Endothelial cell of umbilical vein (primary cell): Measurements from ENCODE around the gene KRT31.
"Not testable (repeated sequence)": the region's sequence is repeated elsewhere in the genome, so short reads cannot be mapped to it uniquely, and the experiment has no call there.

Experiments
- EZH2 ChIP-seq: IDR thresholded peaks from 2 replicates; pipeline ENCODE4 v1.6.1; 2012; ENCODE audit warnings: borderline replicate concordance, low read depth, mild to moderate bottlenecking, moderate library complexity, low read length, inconsistent platforms; ENCODE audit not compliant: severe bottlenecking
- FOS ChIP-seq: IDR thresholded peaks from 2 replicates; pipeline ENCODE4 v1.6.1; 2011; ENCODE audit warnings: mild to moderate bottlenecking, low read length, moderate library complexity, borderline replicate concordance; ENCODE audit not compliant: insufficient read depth
- GATA2 ChIP-seq: IDR thresholded peaks from 2 replicates; pipeline ENCODE4 v1.7.0; 2011; ENCODE audit warnings: low read depth, mild to moderate bottlenecking, moderate library complexity, mixed read lengths, low read length; ENCODE audit not compliant: insufficient read length, insufficient read depth
- JUN ChIP-seq: IDR thresholded peaks from 2 replicates; pipeline ENCODE4 v1.6.1; 2011; ENCODE audit warnings: borderline replicate concordance, low read depth; ENCODE audit not compliant: insufficient read length, insufficient read depth
- MYC ChIP-seq: IDR thresholded peaks from one replicate; pipeline ENCODE4 v1.6.1; 2011; ENCODE audit warnings: mild to moderate bottlenecking, low read depth, low read length
- POLR2A ChIP-seq: IDR thresholded peaks from 2 replicates; pipeline ENCODE4 v1.6.1; 2012; ENCODE audit warnings: low read depth, mild to moderate bottlenecking, control low read depth, low read length
- POLR2AphosphoS5 ChIP-seq: IDR thresholded peaks from 2 replicates; pipeline ENCODE4 v1.6.1; 2012; ENCODE audit warnings: low read depth, mild to moderate bottlenecking, control low read depth, low read length, moderate library complexity; ENCODE audit not compliant: insufficient read depth
- TF ChIP-seq, protein P1 (sequence below), 2 donors: IDR thresholded peaks; 1 replicate in 1 of 2; 2 replicates in 1 of 2; pipeline ENCODE4 v1.5.1; 2011; ENCODE audit warnings: low read length in 2 of 2, mild to moderate bottlenecking in 2 of 2, moderate library complexity in 2 of 2, control low read depth in 1 of 2, inconsistent platforms in 1 of 2, low read depth in 1 of 2; ENCODE audit not compliant: insufficient read depth in 1 of 2; ENCODE audit errors: extremely low read depth in 1 of 2
- TF ChIP-seq, protein P2 (sequence below): IDR thresholded peaks from 2 replicates; pipeline ENCODE4 v1.6.1; 2011; ENCODE audit not compliant: insufficient read depth, insufficient read length

DNA sequence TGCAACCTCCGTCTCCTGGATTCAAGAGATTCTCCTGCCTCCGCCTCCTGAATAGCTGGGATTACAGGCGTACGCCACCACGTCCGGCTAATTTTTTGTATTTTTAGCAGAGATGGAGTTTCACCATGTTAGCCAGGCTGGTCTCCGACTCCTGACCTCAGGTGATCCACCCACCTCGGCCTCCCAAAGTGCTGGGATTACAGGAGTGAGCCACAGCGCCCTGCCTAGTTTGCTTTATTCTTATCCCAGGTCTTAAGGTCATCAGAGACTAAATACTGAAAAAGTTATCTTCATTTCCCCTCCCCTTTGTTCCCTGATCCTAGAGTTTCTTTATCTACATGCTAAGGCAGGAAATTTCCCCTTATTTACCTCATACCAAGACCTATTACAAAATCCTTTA lies 33.0 kb upstream of the KRT31 start:
- TF ChIP-seq, protein P1, sequence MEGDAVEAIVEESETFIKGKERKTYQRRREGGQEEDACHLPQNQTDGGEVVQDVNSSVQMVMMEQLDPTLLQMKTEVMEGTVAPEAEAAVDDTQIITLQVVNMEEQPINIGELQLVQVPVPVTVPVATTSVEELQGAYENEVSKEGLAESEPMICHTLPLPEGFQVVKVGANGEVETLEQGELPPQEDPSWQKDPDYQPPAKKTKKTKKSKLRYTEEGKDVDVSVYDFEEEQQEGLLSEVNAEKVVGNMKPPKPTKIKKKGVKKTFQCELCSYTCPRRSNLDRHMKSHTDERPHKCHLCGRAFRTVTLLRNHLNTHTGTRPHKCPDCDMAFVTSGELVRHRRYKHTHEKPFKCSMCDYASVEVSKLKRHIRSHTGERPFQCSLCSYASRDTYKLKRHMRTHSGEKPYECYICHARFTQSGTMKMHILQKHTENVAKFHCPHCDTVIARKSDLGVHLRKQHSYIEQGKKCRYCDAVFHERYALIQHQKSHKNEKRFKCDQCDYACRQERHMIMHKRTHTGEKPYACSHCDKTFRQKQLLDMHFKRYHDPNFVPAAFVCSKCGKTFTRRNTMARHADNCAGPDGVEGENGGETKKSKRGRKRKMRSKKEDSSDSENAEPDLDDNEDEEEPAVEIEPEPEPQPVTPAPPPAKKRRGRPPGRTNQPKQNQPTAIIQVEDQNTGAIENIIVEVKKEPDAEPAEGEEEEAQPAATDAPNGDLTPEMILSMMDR (IDR thresholded peaks at IDR 0.05; ENCODE audit: extremely low read depth in 1 of 2, insufficient read depth in 1 of 2, low read depth in 1 of 2, low read length in 2 of 2), result not testable (repeated sequence)
- TF ChIP-seq, protein P2, sequence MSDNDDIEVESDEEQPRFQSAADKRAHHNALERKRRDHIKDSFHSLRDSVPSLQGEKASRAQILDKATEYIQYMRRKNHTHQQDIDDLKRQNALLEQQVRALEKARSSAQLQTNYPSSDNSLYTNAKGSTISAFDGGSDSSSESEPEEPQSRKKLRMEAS, result not testable (repeated sequence)
- TF ChIP-seq EZH2, FOS, POLR2A, POLR2AphosphoS5, MYC, JUN, GATA2: not testable (repeated sequence)
